ENCODE data around the gene ASIC3. TPM values are rescaled to one million over a fixed set of nuclear protein-coding genes. Genes with fewer than 3 reads are reported as not detected.
A peak's percentile ranks its signal among the peaks of the same experiment; 100 is the strongest.

Gene ASIC3
- total and polyA plus RNA-seq, 2 of the 8 experiments (the other 6 are each of a cell fraction or from before 2014, with no cell fraction given): 1.6 to 1.9 TPM

DNA sequence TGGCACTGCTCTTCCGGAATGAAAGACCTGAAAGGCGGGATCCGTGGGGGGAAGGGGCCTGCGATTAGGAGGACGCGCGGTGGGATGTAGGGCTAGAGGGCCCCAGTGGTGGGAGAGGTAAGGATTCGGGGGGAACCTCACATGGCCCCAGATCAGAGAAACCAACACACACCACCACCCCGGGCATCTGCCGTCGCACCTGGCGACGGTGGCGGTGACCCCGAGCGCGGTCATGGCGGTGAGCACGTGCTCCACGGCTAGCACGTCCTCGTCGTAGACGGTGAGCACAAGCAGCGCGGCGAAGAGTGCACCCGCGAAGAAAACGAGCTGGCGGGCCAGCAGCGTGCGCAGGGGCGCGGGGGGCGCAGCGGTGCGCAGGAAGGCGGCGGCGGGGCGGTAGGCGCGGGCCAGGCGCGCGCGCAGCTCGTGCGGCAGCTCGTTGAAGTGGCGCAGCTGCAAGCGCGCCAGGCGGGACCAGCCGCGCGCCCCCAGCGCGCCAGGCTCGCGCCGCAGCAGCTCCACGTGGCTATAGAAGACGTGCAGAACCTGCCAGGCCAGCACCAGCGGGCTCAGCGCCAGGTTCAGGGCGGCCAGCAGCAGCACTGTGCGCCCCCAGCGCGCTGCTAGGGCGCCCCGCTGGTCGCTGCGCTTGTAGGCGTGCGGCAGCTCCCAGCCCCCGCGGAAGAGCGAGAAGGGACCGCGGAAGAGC is 29.8 kb upstream of the ASIC3 start:
- DNase-seq (ENCODE audit: low read depth in 1 of 2, low spot score in 2 of 2) (no peak), FAIRE-seq (no peak)
- Histone ChIP-seq H3K9ac (replicated peaks in 1 of 4; ENCODE audit: extremely low read depth in 1 of 4, low read depth in 3 of 4, low read length in 3 of 4) (peak overlapping the region in 2 of 4 experiments; percentile 6 to 8; a peak in 3 of 7 replicates), H2BK12ac (ENCODE audit: low read depth, low read length) (peak overlapping the region; percentile 84; the same call in 1 of the 2 replicates), H2AK5ac (ENCODE audit: low read depth, low read length) (no peak overlapping the region), H3K9me3 (ENCODE audit: insufficient read depth in 2 of 2, low read depth in 1 of 2, low read length in 1 of 2) (no peaks in the 10 kb centered on the region), H3K14ac (ENCODE audit: insufficient read length) (no peak overlapping the region), H4K20me1 (replicated peaks in 1 of 2; ENCODE audit: control insufficient read depth in 1 of 2, insufficient read depth in 2 of 2, low read length in 2 of 2) (no peaks in the 10 kb centered on the region), H3K27me3 (replicated peaks in 1 of 4; ENCODE audit: control insufficient read depth in 3 of 4, extremely low read depth in 1 of 4, insufficient read depth in 3 of 4, low read length in 3 of 4) (peaks cover 8 to 46% (median 39%) of the 10 kb centered on the region in 4 experiments), H3K27ac (ENCODE audit: low read depth, low read length) (no peak overlapping the region), H3K4me2 (ENCODE audit: insufficient read depth in 1 of 2, low read depth in 2 of 2, low read length in 2 of 2) (peak overlapping the region; percentile 36 to 75), H2BK20ac (ENCODE audit: low read length) (0 out of 2 replicates have a peak overlapping the region, but pooled peaks have one; percentile 80), H3K79me1 (ENCODE audit: low read depth, low read length) (no peaks in the 10 kb centered on the region; the same call in 1 of the 2 replicates), H4K8ac (ENCODE audit: extremely low read depth, insufficient read depth, low read length) (peak overlapping the region; percentile 92), H3K18ac (ENCODE audit: extremely low read depth, low read length) (peak overlapping the region; percentile 87), H3K4me3 (ENCODE audit: extremely low read depth in 1 of 4, insufficient read depth in 2 of 4, low read depth in 3 of 4, low read length in 4 of 4) (peak overlapping the region in 3 of 4 experiments; percentile 6 to 50 (median 14); a peak in 4 of 8 replicates), H2BK15ac (ENCODE audit: low read length) (no peak overlapping the region; the same call in 1 of the 2 replicates), H3K56ac (replicated peaks; ENCODE audit: insufficient read length, low read depth, low read length) (no peak overlapping the region), H3K23ac (ENCODE audit: insufficient read length) (no peak overlapping the region), H2AFZ (ENCODE audit: low read length) (peak overlapping the region; percentile 36; the same call in 1 of the 2 replicates), H3K36me3 (ENCODE audit: control insufficient read depth in 2 of 4, insufficient read depth in 4 of 4, low read length in 3 of 4) (no peaks in the 10 kb centered on the region), H4K5ac (ENCODE audit: insufficient read length, low read depth, low read length) (no peak overlapping the region), H3K23me2 (ENCODE audit: low read depth, low read length) (peaks cover 7% of the 10 kb centered on the region; the same call in 1 of the 2 replicates), H2BK120ac (replicated peaks; ENCODE audit: low read depth, low read length) (peak overlapping the region; percentile 65), H3K79me2 (ENCODE audit: control insufficient read depth in 1 of 2, insufficient read depth in 2 of 2, low read length in 2 of 2) (no peaks in the 10 kb centered on the region), H3K4me1 (replicated peaks in 1 of 4; ENCODE audit: control insufficient read depth in 3 of 4, insufficient read depth in 4 of 4, low read length in 3 of 4) (peaks cover 0 to 26% (median 18%) of the 10 kb centered on the region in 4 experiments; a peak in 5 of 7 replicates), H3K4ac (replicated peaks; ENCODE audit: insufficient read length, low read depth, low read length) (no peak overlapping the region), H2BK5ac (ENCODE audit: low read depth, low read length) (no peak overlapping the region; the same call in 1 of the 2 replicates), H4K91ac (replicated peaks; ENCODE audit: insufficient read length, low read length) (peak overlapping the region; percentile 86)
- ChIA-PET POLR2A (ENCODE audit: partially characterized antibody) (interaction anchor here (0.5 to 3.2 kb wide), 14 partner anchors 9 to 591 kb away, joined by 3 to 18 read pairs (median 3); partner anchors contain the start of genes ABCB8 and FASTK), CTCF (ENCODE audit: partially characterized antibody) (interaction anchor here (0.6 to 8.0 kb wide), 41 partner anchors 8 to 1219 kb away, joined by 3 to 116 read pairs (median 6); partner anchors contain the start of genes ABCB8, AGAP3, ASIC3 and CDK5)
- WGBS, 2 experiments (ENCODE audit: extremely low coverage in 1 of 2, insufficient coverage in 1 of 2, insufficient read length in 1 of 2, insufficient replicate concordance in 2 of 2, low coverage in 1 of 2, low lambda C conversion rate in 2 of 2, missing lambda C conversion rate in 1 of 2): 6% methylated on average over 41 of the region's 82 CpGs; no CpG with 5 or more reads in 1 of the 2 experiments
- TF ChIP-seq JUN (IDR thresholded peaks at IDR 0.05; ENCODE audit: low read depth, low read length) (no peak), KDM4A (IDR thresholded peaks at IDR 0.05; ENCODE audit: low read depth, low read length, severe bottlenecking) (peak; percentile 90), SUZ12 (IDR thresholded peaks at IDR 0.05; ENCODE audit: low read length) (peak; percentile 43; the same call in 1 of the 2 replicates), MAX (IDR thresholded peaks at IDR 0.05) (peak; percentile 99), EZH2 (IDR thresholded peaks at IDR 0.05; ENCODE audit: low read depth, low read length, severe bottlenecking) (peak; percentile 50), FOSL1 (IDR thresholded peaks at IDR 0.05; ENCODE audit: insufficient read depth, low read depth, low read length) (0 out of 2 replicates have a peak, but pooled peaks have one; percentile 18), POLR2AphosphoS5 (IDR thresholded peaks at IDR 0.05; ENCODE audit: low read depth, low read length) (0 out of 2 replicates have a peak, but pooled peaks have one; percentile 26), RNF2 (IDR thresholded peaks at IDR 0.05; ENCODE audit: borderline replicate concordance, low read depth, low read length, missing control alignments, poor library complexity, severe bottlenecking) (peak; percentile 90), ZNF274 (IDR thresholded peaks at IDR 0.05; ENCODE audit: borderline replicate concordance, extremely low read depth, low read length) (no peak)
